ENCODE results near the gene FRMD4A. TPM values are rescaled to one million over a fixed set of nuclear protein-coding genes. Genes with fewer than 3 reads are reported as not detected.

The FRMD4A gene
- total RNA-seq, 1 experiment from 2014 or later: 18.3 TPM

DNA sequence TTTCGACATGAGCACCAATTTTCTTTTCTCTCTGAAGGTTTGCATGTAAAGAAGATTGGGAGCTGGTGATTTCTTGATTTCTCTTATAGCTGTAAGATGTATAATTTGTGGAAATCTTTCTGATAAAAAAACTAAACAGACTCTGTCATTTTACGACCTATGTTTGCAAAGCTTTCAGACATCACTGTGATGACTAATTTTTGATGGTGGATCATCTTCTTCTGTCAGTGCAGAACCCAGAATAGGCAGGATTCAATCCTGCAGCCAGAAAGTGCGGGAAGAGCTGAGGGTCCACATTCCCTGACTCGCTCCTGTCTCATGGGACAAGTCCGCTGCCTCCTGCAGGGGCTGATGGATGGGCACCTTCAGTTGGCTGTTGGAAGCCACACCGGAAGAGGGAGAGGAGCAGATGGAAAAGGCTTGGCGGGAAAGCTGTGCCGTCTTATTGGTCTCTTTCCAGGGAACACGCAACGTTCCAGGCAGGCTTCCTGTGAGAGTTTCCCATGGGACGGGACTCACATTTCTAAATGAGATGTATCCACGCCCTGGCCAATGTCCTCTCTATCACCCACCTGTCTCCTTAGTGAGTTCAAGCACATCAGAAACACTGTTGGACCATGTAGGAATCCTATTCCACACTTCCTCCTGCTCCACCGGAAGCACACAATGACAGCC, 557.1 kb downstream of the FRMD4A start:
- H4K20me1 ChIP-seq (ENCODE audit: insufficient read depth): no peaks in the 10 kb centered on the region
- ChIA-PET CTCF (no interaction called here), POLR2A (ENCODE audit: unreplicated experiment) (no interaction called here)
- no peaks in the 10 kb centered on the region for H3K9me2 ChIP-seq (ENCODE audit: insufficient read depth)
- H3K4me3 ChIP-seq: no peak overlapping the region
- H2AFZ ChIP-seq: no peak overlapping the region
- H3K36me3 ChIP-seq (ENCODE audit: low read depth): no peaks in the 10 kb centered on the region
- H3K4me1 ChIP-seq (replicated peaks; ENCODE audit: insufficient read depth): peaks cover 47% of the 10 kb centered on the region
- DNase-seq: no peak
- no peaks in the 10 kb centered on the region for H3K9me3 ChIP-seq (ENCODE audit: insufficient read depth, low read depth)
- no peaks in the 10 kb centered on the region for H3K79me2 ChIP-seq (ENCODE audit: low read depth)
- no peak for TF ChIP-seq EZH2 (IDR thresholded peaks at IDR 0.05; ENCODE audit: low read depth)
- TF ChIP-seq, protein P1, sequence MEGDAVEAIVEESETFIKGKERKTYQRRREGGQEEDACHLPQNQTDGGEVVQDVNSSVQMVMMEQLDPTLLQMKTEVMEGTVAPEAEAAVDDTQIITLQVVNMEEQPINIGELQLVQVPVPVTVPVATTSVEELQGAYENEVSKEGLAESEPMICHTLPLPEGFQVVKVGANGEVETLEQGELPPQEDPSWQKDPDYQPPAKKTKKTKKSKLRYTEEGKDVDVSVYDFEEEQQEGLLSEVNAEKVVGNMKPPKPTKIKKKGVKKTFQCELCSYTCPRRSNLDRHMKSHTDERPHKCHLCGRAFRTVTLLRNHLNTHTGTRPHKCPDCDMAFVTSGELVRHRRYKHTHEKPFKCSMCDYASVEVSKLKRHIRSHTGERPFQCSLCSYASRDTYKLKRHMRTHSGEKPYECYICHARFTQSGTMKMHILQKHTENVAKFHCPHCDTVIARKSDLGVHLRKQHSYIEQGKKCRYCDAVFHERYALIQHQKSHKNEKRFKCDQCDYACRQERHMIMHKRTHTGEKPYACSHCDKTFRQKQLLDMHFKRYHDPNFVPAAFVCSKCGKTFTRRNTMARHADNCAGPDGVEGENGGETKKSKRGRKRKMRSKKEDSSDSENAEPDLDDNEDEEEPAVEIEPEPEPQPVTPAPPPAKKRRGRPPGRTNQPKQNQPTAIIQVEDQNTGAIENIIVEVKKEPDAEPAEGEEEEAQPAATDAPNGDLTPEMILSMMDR (conservative IDR thresholded peaks at IDR 0.05): no peak
- H3K27me3 ChIP-seq (ENCODE audit: insufficient read depth, low read depth): no peaks in the 10 kb centered on the region
- peaks cover 36% of the 10 kb centered on the region for H3F3A ChIP-seq (ENCODE audit: insufficient read depth, low read depth)
- intact Hi-C loops (cut with micrococcal nuclease; ENCODE audit: unreplicated experiment): no loop called here
- H3K27ac ChIP-seq: peak overlapping the region; percentile 46; the same call in 1 of the 2 replicates
- BruUV-seq (replicated peaks): no TSS peak
- peak overlapping the region; percentile 61 for H3K4me2 ChIP-seq

DNA sequence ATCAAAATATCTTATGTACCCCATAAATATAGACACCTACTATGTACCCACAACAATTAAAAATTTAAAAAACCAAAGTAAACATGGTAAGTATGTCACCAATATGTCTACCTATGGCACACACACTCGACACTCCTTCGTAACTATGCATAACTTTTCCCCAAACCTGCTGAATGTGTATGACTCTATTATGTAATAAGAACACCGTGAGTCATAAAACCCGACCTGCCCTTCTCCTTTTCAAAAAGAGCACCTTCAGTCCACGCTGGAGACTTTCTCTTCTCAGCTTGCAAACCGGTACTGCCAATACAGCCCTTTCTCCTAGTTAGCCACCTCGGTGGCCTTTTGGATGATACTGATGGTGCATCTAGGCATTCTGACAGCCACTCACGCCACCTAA, 557.7 kb downstream of the FRMD4A start:
- no peaks in the 10 kb centered on the region for H4K20me1 ChIP-seq (ENCODE audit: insufficient read depth)
- no peaks in the 10 kb centered on the region for H3K9me2 ChIP-seq (ENCODE audit: insufficient read depth)
- H3K36me3 ChIP-seq (ENCODE audit: low read depth): no peaks in the 10 kb centered on the region
- H3K4me3 ChIP-seq: no peak overlapping the region
- no peaks in the 10 kb centered on the region for H3K9me3 ChIP-seq (ENCODE audit: insufficient read depth, low read depth)
- TF ChIP-seq EZH2 (IDR thresholded peaks at IDR 0.05; ENCODE audit: low read depth): no peak
- TF ChIP-seq, protein P1 (conservative IDR thresholded peaks at IDR 0.05): no peak
- H3K79me2 ChIP-seq (ENCODE audit: low read depth): no peaks in the 10 kb centered on the region
- intact Hi-C loops (cut with micrococcal nuclease; ENCODE audit: unreplicated experiment): no loop called here
- ChIA-PET CTCF (no interaction called here), POLR2A (ENCODE audit: unreplicated experiment) (no interaction called here)
- no TSS peak for BruUV-seq (replicated peaks)
- H3F3A ChIP-seq (ENCODE audit: insufficient read depth, low read depth): peaks cover 36% of the 10 kb centered on the region
- peak; percentile 48 to 78 for DNase-seq
- no peaks in the 10 kb centered on the region for H3K27me3 ChIP-seq (ENCODE audit: insufficient read depth, low read depth)
- H3K4me1 ChIP-seq (replicated peaks; ENCODE audit: insufficient read depth): peaks cover 47% of the 10 kb centered on the region
- H3K27ac ChIP-seq: peak overlapping the region; percentile 46; the same call in 1 of the 2 replicates
- H3K4me2 ChIP-seq: peak overlapping the region; percentile 61
- H2AFZ ChIP-seq: no peak overlapping the region

DNA sequence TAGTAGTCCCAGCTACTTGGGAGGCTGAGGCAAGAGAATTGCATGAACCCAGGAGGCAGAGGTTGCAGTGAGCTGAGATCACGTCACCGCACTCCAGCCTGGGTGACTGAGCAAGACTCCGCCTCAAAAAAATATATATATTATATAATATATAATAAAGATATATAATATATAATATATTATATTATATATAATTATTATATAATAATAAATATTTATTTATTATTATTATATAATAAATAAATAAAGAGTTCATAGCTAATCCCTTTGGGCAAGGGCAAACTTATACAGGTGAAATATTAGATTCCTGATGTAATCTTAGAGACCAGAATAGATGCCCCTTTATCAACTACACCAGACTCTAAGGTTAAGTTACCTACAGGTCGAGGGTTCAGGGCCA, 558.7 kb downstream of the FRMD4A start:
- Histone ChIP-seq H3K79me2 (ENCODE audit: low read depth) (no peaks in the 10 kb centered on the region), H3K9me2 (ENCODE audit: insufficient read depth) (no peaks in the 10 kb centered on the region), H3K4me1 (replicated peaks; ENCODE audit: insufficient read depth) (peaks cover 47% of the 10 kb centered on the region), H4K20me1 (ENCODE audit: insufficient read depth) (no peaks in the 10 kb centered on the region), H3K9me3 (ENCODE audit: insufficient read depth, low read depth) (no peaks in the 10 kb centered on the region), H3F3A (ENCODE audit: insufficient read depth, low read depth) (peaks cover 31% of the 10 kb centered on the region), H2AFZ (no peak overlapping the region), H3K27me3 (ENCODE audit: insufficient read depth, low read depth) (no peaks in the 10 kb centered on the region), H3K4me2 (no peak overlapping the region), H3K36me3 (ENCODE audit: low read depth) (no peaks in the 10 kb centered on the region), H3K4me3 (no peak overlapping the region), H3K27ac (no peak overlapping the region)
- TF ChIP-seq, protein P1 (conservative IDR thresholded peaks at IDR 0.05): no peak
- TF ChIP-seq EZH2 (IDR thresholded peaks at IDR 0.05; ENCODE audit: low read depth): no peak
- ChIA-PET CTCF (no interaction called here), POLR2A (ENCODE audit: unreplicated experiment) (no interaction called here)
- no peak for DNase-seq
- no TSS peak for BruUV-seq (replicated peaks)
- intact Hi-C loops (cut with micrococcal nuclease; ENCODE audit: unreplicated experiment): no loop called here
